Activated CD4-positive, alpha-beta T cell treated with anti-CD3 and anti-CD28 coated beads for 24 hours (primary cell): Measurements from ENCODE around the gene WFS1.
A peak's percentile ranks its signal among the peaks of the same experiment; 100 is the strongest.

Source experiments
- DNase-seq, 2 donors: peaks; one replicate each; pipeline ENCODE4 v3.0.0-alpha.2; 2020; ENCODE audit warnings: low read depth in 2 of 2

Gene WFS1

GRCh38 chr4:6325788-6326290, 56.2 kb downstream of the WFS1 start:
- DNase-seq = no peak

GRCh38 chr4:6326312-6327060, 56.8 kb downstream of the WFS1 start:
- no peak for DNase-seq

- DNase-seq = peak; percentile 65 to 68
Observed at GRCh38 chr4:6327220-6327917, 57.7 kb downstream of the WFS1 start.

- DNase-seq = no peak
Observed at GRCh38 chr4:6328526-6328925, 58.9 kb downstream of the WFS1 start.

- DNase-seq = no peak
Observed at GRCh38 chr4:6329478-6330383, 60.1 kb downstream of the WFS1 start.

GRCh38 chr4:6330384-6330767, 60.7 kb downstream of the WFS1 start:
- no peak for DNase-seq

GRCh38 chr4:6331018-6331417, 61.4 kb downstream of the WFS1 start:
- DNase-seq = peak in 1 of 2 donors; percentile 10

GRCh38 chr4:6331468-6331867, 61.8 kb downstream of the WFS1 start:
- DNase-seq = no peak

- DNase-seq = no peak
Observed at GRCh38 chr4:6332042-6332668, 62.5 kb downstream of the WFS1 start.

- no peak for DNase-seq
Observed at GRCh38 chr4:6332669-6333050, 63.0 kb downstream of the WFS1 start.

GRCh38 chr4:6333301-6334202, 63.9 kb downstream of the WFS1 start:
- no peak for DNase-seq

GRCh38 chr4:6334203-6334887, 64.7 kb downstream of the WFS1 start:
- DNase-seq = no peak

GRCh38 chr4:6335040-6335590, 65.5 kb downstream of the WFS1 start:
- DNase-seq = no peak

- no peak for DNase-seq
Observed at GRCh38 chr4:6336166-6336565, 66.5 kb downstream of the WFS1 start.

- DNase-seq = no peak
Observed at GRCh38 chr4:6337331-6337935, 67.8 kb downstream of the WFS1 start.

GRCh38 chr4:6338175-6338950, 68.7 kb downstream of the WFS1 start:
- no peak for DNase-seq

- no peak for DNase-seq
Observed at GRCh38 chr4:6338951-6339817, 69.5 kb downstream of the WFS1 start.
